Neural progenitor cell (in vitro differentiated cells): Measurements from ENCODE around the gene TEX14.

ENCODE experiments used
- EZH2 ChIP-seq: fragments of 200-600 bp; sonication (generic); IDR thresholded peaks from 2 replicates; pipeline ENCODE4 v1.6.1; 2017; ENCODE audit warnings: antibody characterized with exemption, mild to moderate bottlenecking, moderate library complexity
- TF ChIP-seq, protein P1 (sequence below): fragments of 200-600 bp; sonication (generic); IDR thresholded peaks from 2 replicates; pipeline ENCODE4 v1.5.1; 2017; ENCODE audit warnings: antibody characterized with exemption, mild to moderate bottlenecking

DNA sequence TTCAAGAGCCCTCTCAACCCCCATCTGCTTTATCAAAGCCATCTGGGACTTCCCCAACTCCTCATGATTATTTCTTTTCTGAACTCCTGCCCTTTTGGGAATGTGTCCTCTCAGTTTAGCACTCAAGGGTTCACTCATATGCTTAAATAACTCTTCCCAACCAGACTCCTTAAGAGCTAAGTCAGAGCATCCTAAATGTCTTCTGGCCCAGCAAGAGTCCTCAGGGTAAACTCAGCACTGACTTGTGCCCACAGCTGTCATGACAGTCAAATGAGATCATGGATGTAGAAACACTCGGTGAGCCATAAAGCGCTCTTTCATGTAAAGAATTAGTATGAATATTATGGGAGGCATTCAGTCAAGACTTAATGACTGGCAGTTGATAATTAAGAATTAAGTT, 85.9 kb downstream of the TEX14 start:
- TF ChIP-seq, protein P1, sequence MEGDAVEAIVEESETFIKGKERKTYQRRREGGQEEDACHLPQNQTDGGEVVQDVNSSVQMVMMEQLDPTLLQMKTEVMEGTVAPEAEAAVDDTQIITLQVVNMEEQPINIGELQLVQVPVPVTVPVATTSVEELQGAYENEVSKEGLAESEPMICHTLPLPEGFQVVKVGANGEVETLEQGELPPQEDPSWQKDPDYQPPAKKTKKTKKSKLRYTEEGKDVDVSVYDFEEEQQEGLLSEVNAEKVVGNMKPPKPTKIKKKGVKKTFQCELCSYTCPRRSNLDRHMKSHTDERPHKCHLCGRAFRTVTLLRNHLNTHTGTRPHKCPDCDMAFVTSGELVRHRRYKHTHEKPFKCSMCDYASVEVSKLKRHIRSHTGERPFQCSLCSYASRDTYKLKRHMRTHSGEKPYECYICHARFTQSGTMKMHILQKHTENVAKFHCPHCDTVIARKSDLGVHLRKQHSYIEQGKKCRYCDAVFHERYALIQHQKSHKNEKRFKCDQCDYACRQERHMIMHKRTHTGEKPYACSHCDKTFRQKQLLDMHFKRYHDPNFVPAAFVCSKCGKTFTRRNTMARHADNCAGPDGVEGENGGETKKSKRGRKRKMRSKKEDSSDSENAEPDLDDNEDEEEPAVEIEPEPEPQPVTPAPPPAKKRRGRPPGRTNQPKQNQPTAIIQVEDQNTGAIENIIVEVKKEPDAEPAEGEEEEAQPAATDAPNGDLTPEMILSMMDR = no peak
- no peak for TF ChIP-seq EZH2
